ENCODE measurements around the gene TAF1. TPM values are rescaled to one million over a fixed set of nuclear protein-coding genes. Genes with fewer than 3 reads are reported as not detected.
"Not testable (repeated sequence)": the region's sequence is repeated elsewhere in the genome, so short reads cannot be mapped to it uniquely, and the experiment has no call there.

TAF1 gene
- total RNA-seq, 1 experiment from 2014 or later = 31.2 TPM

DNA sequence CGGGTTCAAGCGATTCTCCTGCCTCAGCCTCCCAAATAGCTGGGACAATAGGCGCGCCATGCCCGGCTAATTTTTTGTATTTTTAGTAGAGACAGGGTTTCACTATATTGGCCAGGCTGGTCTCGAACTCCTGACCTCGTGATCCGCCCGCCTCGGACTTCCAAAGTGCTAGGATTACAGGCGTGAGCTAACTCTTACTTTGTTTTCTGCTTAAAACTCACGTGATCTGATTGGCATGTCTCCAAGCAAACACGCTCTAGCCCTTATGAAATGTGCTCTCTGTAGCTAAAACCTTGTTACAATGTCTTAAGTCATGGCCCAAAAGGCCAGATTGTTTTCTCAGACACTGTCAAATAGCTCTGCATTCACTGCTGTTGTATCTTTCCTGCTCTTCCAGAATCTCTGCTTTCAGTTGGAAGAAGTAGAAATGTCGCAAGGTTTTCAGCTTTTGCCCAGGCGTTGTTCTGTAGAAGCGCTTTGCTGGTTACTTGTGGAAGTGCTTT is 127.0 kb downstream of the TAF1 start:
- no peak for TF ChIP-seq ZMAT4 (CRISPR knock-in tag; IDR thresholded peaks at IDR 0.05)
- TF ChIP-seq ZNF232 (CRISPR knock-in tag; IDR thresholded peaks at IDR 0.05) = no peak
- TF ChIP-seq ATF6 (CRISPR knock-in tag; IDR thresholded peaks at IDR 0.05) = no peak
- no peak for TF ChIP-seq NFYB (CRISPR knock-in tag; conservative IDR thresholded peaks at IDR 0.05; ENCODE audit: low read depth)
- peaks cover 4% of the 10 kb centered on the region; the same call in 1 of the 2 replicates for H3K9me3 Mint-ChIP-seq
- ChIA-PET CTCF (interaction anchor here (0.5 kb wide), 1 partner anchor 59 kb away, joined by 3 read pairs; no protein-coding TSS in a partner anchor), POLR2A (no interaction called here)
- no peak overlapping the region for H3K27ac Mint-ChIP-seq
- H3K36me3 Mint-ChIP-seq = no peaks in the 10 kb centered on the region
- H3K27me3 Mint-ChIP-seq (ENCODE audit: low read depth) = no peaks in the 10 kb centered on the region
- H3K4me1 Mint-ChIP-seq = peaks cover 4% of the 10 kb centered on the region; the same call in 1 of the 2 replicates
- H3K4me3 Mint-ChIP-seq = no peak overlapping the region
- DNase-seq (ENCODE audit: low spot score) (no peak), ATAC-seq (no peak)

- H3K4me3 Mint-ChIP-seq; H3K27me3 Mint-ChIP-seq (ENCODE audit: low read depth); ATAC-seq; H3K36me3 Mint-ChIP-seq; POLR2A ChIA-PET; H3K9me3 Mint-ChIP-seq; CTCF ChIA-PET; DNase-seq (ENCODE audit: low spot score); H3K27ac Mint-ChIP-seq: not testable (repeated sequence)
- H3K4me1 Mint-ChIP-seq = peaks cover 18% of the 10 kb centered on the region
Observed at GRCh38 chrX:71495979-71496378, 129.8 kb downstream of the TAF1 start.

- Mint-ChIP-seq H3K36me3 (no peaks in the 10 kb centered on the region), H3K27ac (no peak overlapping the region), H3K9me3 (peaks cover 4% of the 10 kb centered on the region; the same call in 1 of the 2 replicates), H3K4me3 (no peak overlapping the region), H3K27me3 (ENCODE audit: low read depth) (no peaks in the 10 kb centered on the region), H3K4me1 (peaks cover 21% of the 10 kb centered on the region)
- ChIA-PET CTCF (no interaction called here), POLR2A (no interaction called here)
- ATAC-seq = no peak
- DNase-seq (ENCODE audit: low spot score) = no peak
- no peak for TF ChIP-seq NFE2L1 (CRISPR knock-in tag; IDR thresholded peaks at IDR 0.05)
- TF ChIP-seq ZNF425 (CRISPR knock-in tag; conservative IDR thresholded peaks at IDR 0.05) = no peak
- TF ChIP-seq ZBTB43 (CRISPR knock-in tag; IDR thresholded peaks at IDR 0.05) = no peak
- TF ChIP-seq TEAD1 (CRISPR knock-in tag; IDR thresholded peaks at IDR 0.05) = no peak
- TF ChIP-seq FOXP4 (CRISPR knock-in tag; IDR thresholded peaks at IDR 0.05) = no peak
- TF ChIP-seq, protein P1, sequence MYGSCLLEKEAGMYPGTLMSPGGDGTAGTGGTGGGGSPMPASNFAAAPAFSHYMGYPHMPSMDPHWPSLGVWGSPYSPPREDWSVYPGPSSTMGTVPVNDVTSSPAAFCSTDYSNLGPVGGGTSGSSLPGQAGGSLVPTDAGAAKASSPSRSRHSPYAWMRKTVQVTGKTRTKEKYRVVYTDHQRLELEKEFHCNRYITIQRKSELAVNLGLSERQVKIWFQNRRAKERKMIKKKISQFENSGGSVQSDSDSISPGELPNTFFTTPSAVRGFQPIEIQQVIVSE (CRISPR knock-in tag; IDR thresholded peaks at IDR 0.05; ENCODE audit: borderline replicate concordance) = no peak
- no peak for TF ChIP-seq CREM (CRISPR knock-in tag; IDR thresholded peaks at IDR 0.05)
- no peak for TF ChIP-seq IRF2 (CRISPR knock-in tag; IDR thresholded peaks at IDR 0.05; ENCODE audit: borderline replicate concordance, low read depth)
- TF ChIP-seq IRF1 (CRISPR knock-in tag; IDR thresholded peaks at IDR 0.05) = no peak
- TF ChIP-seq, protein P2, sequence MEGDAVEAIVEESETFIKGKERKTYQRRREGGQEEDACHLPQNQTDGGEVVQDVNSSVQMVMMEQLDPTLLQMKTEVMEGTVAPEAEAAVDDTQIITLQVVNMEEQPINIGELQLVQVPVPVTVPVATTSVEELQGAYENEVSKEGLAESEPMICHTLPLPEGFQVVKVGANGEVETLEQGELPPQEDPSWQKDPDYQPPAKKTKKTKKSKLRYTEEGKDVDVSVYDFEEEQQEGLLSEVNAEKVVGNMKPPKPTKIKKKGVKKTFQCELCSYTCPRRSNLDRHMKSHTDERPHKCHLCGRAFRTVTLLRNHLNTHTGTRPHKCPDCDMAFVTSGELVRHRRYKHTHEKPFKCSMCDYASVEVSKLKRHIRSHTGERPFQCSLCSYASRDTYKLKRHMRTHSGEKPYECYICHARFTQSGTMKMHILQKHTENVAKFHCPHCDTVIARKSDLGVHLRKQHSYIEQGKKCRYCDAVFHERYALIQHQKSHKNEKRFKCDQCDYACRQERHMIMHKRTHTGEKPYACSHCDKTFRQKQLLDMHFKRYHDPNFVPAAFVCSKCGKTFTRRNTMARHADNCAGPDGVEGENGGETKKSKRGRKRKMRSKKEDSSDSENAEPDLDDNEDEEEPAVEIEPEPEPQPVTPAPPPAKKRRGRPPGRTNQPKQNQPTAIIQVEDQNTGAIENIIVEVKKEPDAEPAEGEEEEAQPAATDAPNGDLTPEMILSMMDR (IDR thresholded peaks at IDR 0.05) = no peak
- TF ChIP-seq FOXK1 (CRISPR knock-in tag; IDR thresholded peaks at IDR 0.05) = no peak
- no peak for TF ChIP-seq SMAD4 (CRISPR knock-in tag; IDR thresholded peaks at IDR 0.05)
- TF ChIP-seq, protein P3, sequence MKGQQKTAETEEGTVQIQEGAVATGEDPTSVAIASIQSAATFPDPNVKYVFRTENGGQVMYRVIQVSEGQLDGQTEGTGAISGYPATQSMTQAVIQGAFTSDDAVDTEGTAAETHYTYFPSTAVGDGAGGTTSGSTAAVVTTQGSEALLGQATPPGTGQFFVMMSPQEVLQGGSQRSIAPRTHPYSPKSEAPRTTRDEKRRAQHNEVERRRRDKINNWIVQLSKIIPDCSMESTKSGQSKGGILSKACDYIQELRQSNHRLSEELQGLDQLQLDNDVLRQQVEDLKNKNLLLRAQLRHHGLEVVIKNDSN (CRISPR knock-in tag; IDR thresholded peaks at IDR 0.05) = no peak
- TF ChIP-seq, protein P4, sequence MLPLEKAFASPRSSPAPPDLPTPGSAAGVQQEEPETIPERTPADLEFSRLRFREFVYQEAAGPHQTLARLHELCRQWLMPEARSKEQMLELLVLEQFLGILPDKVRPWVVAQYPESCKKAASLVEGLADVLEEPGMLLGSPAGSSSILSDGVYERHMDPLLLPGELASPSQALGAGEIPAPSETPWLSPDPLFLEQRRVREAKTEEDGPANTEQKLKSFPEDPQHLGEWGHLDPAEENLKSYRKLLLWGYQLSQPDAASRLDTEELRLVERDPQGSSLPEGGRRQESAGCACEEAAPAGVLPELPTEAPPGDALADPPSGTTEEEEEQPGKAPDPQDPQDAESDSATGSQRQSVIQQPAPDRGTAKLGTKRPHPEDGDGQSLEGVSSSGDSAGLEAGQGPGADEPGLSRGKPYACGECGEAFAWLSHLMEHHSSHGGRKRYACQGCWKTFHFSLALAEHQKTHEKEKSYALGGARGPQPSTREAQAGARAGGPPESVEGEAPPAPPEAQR (CRISPR knock-in tag; IDR thresholded peaks at IDR 0.05) = no peak
Observed at GRCh38 chrX:71496476-71496875, 130.3 kb downstream of the TAF1 start.

Measured in WTC11 (cell line).